GM21390 (cell line): ENCODE data around the gene CNGA2.

Source experiments
- ATAC-seq: cut with Tn5 transposase; IDR thresholded peaks from one replicate; pipeline ENCODE4 v1.9.1; 2021; ENCODE audit not compliant: unreplicated experiment

CNGA2 gene

GRCh38 chrX:151750511-151750910, 16.0 kb downstream of the CNGA2 start:
- no peak for ATAC-seq

- no peak for ATAC-seq
These were observed 18.3 kb downstream of the CNGA2 start for GRCh38 chrX:151752847-151753246.

- peak; percentile 82 for ATAC-seq
These were observed 18.9 kb downstream of the CNGA2 start for GRCh38 chrX:151753313-151754046.

- no peak for ATAC-seq
These were observed 19.5 kb downstream of the CNGA2 start for GRCh38 chrX:151754047-151754429.

GRCh38 chrX:151754641-151755215, 20.2 kb downstream of the CNGA2 start:
- ATAC-seq = no peak

- no peak for ATAC-seq
These were observed 24.6 kb downstream of the CNGA2 start for GRCh38 chrX:151759041-151759708.

- no peak for ATAC-seq
These were observed 28.3 kb downstream of the CNGA2 start for GRCh38 chrX:151762802-151763201.

GRCh38 chrX:151763711-151764110, 29.2 kb downstream of the CNGA2 start:
- ATAC-seq = no peak

- no peak for ATAC-seq
These were observed 30.5 kb downstream of the CNGA2 start for GRCh38 chrX:151765026-151765425.

GRCh38 chrX:151771726-151772125, 37.2 kb downstream of the CNGA2 start:
- no peak for ATAC-seq

- no peak for ATAC-seq
These were observed 38.9 kb downstream of the CNGA2 start for GRCh38 chrX:151773434-151773833.

GRCh38 chrX:151774421-151774820, 39.9 kb downstream of the CNGA2 start:
- no peak for ATAC-seq

- no peak for ATAC-seq
These were observed 41.7 kb downstream of the CNGA2 start for GRCh38 chrX:151776181-151776731.

GRCh38 chrX:151776936-151777335, 42.4 kb downstream of the CNGA2 start:
- ATAC-seq = no peak

- no peak for ATAC-seq
These were observed 44.7 kb downstream of the CNGA2 start for GRCh38 chrX:151779258-151779657.

- no peak for ATAC-seq
These were observed 46.1 kb downstream of the CNGA2 start for GRCh38 chrX:151780621-151781020.

- ATAC-seq = no peak
These were observed 54.7 kb downstream of the CNGA2 start for GRCh38 chrX:151789179-151789800.

- ATAC-seq = no peak
These were observed 56.1 kb downstream of the CNGA2 start for GRCh38 chrX:151790481-151791160.

GRCh38 chrX:151791961-151792360, 57.4 kb downstream of the CNGA2 start:
- ATAC-seq = no peak

- ATAC-seq = no peak
These were observed 58.0 kb downstream of the CNGA2 start for GRCh38 chrX:151792505-151792904.

GRCh38 chrX:151793886-151794285, 59.3 kb downstream of the CNGA2 start:
- no peak for ATAC-seq
